ENCODE data around the gene AGA.
A peak's percentile ranks its signal among the peaks of the same experiment; 100 is the strongest.

AGA gene

GRCh38 chr4:177444911-177445736 is 2.9 kb upstream of the AGA start:
- peak; percentile 35 for DNase-seq

- DNase-seq = no peak
Observed at GRCh38 chr4:177441061-177441802, 1.0 kb downstream of the AGA start.

DNA sequence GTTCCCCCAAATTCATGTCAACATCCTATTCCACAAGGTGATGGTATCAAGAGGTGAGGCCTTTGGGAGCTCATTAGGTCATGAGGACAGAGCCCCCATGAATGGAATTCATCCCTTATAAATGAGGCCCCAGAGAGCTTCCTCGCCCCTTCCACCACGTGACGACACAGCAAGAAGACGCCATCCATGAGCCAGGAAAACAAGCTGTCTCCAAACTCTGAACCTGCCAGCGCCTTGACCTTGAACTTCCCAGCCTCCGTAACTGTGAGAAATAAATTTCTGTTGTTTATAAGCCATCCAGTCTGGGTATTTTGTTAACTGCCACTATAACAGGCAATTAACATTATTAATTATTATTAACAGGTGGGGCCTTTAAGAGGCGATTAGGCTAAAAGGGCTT is 5.8 kb downstream of the AGA start:
- no peak for DNase-seq

DNA sequence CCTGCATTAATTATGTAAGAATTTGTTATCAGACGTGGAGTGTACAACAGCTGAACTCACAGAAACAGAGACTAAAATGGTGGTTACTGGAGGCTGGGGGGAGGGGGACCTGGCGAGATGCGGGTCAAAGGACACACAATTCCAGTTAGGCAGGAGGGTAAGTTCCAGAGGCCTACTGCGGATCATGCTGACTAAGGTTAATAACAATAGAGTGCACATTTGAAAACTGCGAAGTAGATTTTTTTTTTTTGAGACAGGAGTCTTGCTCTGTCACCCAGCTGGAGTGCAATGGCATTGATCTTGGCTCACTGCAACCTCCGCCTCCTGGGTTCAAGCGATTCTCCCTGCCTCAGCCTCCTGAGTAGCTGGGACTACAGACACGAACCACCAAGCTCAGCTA is 7.6 kb downstream of the AGA start:
- no peak for DNase-seq

- no peak for DNase-seq
Observed at GRCh38 chr4:177427192-177427591, 15.0 kb downstream of the AGA start.

DNA sequence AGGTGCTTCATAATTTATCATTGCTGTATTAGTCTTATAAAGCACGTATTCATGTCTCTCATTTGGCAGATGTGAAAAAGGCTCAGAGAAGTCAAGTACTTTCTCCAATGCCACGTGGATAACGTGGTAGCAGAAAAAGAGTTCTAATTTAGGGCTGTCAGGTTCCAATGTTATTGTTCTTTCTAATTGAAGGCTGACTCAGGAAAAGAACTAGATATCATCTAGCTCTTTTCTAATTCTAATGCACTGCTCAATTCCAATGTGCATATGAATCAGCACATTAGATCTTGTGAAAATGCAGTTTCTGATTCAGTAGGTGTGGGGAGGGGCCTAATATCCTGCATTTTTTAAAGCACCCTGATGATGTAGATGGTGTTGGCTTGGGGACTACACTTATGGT is 22.8 kb downstream of the AGA start:
- DNase-seq = no peak

DNA sequence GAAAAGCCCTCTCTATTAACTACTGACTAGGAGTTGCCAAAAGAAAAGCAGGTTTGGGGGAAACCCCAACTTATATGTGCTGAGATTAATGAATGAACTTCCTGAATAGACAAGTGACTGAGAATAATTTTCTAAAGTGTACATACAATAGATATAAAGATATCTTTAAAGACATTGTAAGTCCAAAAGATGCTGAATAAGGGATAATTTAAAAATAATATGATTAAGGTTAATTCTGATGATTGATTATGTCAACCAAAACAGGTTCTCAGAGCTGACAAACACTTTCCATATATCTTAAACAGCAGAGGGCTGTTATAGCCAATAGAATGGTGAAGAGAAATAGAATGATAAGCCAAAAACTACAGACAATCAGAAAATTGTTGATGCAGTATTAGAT is 28.6 kb downstream of the AGA start:
- no peak for DNase-seq

DNA sequence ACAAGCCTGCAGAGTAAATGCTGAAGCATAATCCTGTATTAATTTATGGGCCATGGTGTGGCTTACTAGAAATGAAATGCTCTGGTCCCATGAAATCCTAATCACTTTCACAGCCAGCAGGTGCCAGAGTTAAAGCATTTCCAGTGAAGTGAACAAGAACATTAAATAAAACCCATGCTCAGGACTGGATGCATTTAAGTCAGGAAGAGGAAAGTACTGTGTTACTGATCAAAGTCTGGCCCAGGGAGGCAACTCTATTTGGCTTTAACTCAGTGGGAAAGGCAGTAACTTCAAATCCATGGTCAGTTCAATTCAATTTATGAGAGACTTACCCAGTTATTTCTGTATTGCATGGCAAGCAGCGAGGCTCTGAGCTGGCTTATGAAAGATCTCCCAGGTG is 29.2 kb downstream of the AGA start:
- DNase-seq = no peak

GRCh38 chr4:177411996-177412395 is 30.2 kb downstream of the AGA start:
- DNase-seq = no peak

GRCh38 chr4:177410566-177410965 is 31.7 kb downstream of the AGA start:
- DNase-seq = peak; percentile 13

GRCh38 chr4:177408023-177408422 is 34.2 kb downstream of the AGA start:
- DNase-seq = peak; percentile 41

DNA sequence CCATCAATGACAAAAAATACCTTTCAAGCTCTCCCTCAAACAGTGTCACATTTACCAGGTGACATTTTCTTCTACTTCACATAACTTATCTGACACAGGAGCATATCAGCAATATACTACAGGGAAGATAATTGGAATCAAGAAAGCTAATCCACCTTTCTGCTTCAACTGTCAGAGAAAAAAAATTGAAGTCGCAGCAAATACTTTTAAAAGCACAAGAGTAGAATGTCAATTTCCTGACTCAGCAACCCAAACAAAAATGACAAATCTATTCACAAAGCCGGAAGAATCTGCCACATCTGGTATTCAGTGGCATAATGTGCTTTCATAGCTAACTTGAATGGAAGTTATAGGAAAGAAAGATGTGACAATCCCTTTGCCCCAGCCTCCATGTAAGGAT is 36.7 kb downstream of the AGA start:
- no peak for DNase-seq

- DNase-seq = no peak
Observed at GRCh38 chr4:177404986-177405385, 37.3 kb downstream of the AGA start.

- DNase-seq = no peak
Observed at GRCh38 chr4:177404342-177404741, 37.9 kb downstream of the AGA start.

GRCh38 chr4:177403746-177404145 is 38.5 kb downstream of the AGA start:
- no peak for DNase-seq

DNA sequence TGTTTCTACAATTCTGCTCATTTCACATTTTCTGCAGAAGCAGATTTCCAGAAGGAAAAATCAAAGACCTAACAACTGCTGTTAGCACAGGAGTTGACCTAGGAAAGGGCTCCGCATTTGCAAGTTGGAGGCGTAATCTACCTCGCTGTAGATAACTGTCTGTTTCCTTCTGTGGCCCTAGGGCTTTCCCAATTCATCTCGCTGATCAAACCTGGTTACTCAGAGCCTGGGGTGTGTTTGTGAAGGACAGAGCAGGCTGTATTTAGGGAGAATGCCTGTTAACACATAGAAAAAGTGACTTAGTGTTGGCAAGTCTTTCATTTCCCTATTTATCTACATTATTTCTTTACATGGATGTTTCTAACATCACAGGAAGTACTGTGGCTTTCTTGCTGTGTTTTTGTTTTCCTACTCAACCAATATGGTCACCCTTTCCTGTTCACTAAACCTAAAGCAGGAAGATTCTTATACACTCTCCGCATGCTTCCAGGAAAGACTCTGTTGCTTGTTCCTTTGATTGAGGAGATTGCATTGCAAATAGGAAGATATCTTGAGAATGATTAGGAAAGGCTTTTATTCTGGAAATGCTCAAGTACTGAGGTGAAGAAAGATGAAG is 40.5 kb downstream of the AGA start:
- DNase-seq = no peak

- DNase-seq = no peak
Observed at GRCh38 chr4:177400030-177400429, 42.2 kb downstream of the AGA start.

DNA sequence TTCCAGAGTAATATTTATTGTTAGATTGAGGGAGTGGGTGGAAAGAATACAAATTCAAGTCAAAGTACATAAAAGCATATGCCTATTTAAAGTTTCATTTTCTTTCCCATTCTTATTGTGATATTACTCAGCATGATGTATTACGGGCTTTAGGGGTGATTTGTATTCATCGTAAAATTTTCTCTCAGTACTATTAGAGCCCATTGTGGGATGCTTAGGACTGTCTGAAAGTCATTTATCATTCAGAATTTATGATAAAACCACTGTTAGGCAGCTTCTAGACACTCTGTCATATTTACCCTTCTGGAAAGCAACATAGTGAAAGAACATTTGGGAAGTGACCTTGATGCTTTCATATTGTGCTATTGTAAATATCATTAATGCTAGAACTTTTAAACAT is 45.9 kb downstream of the AGA start:
- no peak for DNase-seq

GRCh38 chr4:177393236-177393635 is 49.0 kb downstream of the AGA start:
- DNase-seq = no peak

- no peak for DNase-seq
Observed at GRCh38 chr4:177391953-177392352, 50.3 kb downstream of the AGA start.

GRCh38 chr4:177391287-177391686 is 51.0 kb downstream of the AGA start:
- no peak for DNase-seq

- no peak for DNase-seq
Observed at GRCh38 chr4:177386278-177386815, 55.9 kb downstream of the AGA start.

- DNase-seq = no peak
Observed at GRCh38 chr4:177385576-177386277, 56.5 kb downstream of the AGA start.
